A673 (cell line): ENCODE measurements around the gene TRAM2.

ENCODE experiments used
- CTCF ChIP-seq: fragments of 300-800, 200-600 bp; sonication (generic); conservative IDR thresholded peaks from 2 replicates; pipeline ENCODE4 v1.5.1; 2017; ENCODE audit warnings: low read depth, mild to moderate bottlenecking, antibody characterized with exemption, low read length, moderate library complexity, mixed read lengths
- EZH2 ChIP-seq: fragments of 200-600 bp; sonication (generic); IDR thresholded peaks from 2 replicates; pipeline ENCODE4 v1.6.1; 2017; ENCODE audit warnings: borderline replicate concordance, low read depth, mild to moderate bottlenecking, mixed read lengths, antibody characterized with exemption, low read length; ENCODE audit not compliant: poor library complexity, severe bottlenecking

GRCh38 chr6:52566853-52567279 is 10.0 kb downstream of the TRAM2 start:
- TF ChIP-seq CTCF (no peak), EZH2 (no peak)
